CD14-positive monocyte (primary cell): ENCODE data around the gene WDFY3. TPM values are rescaled to one million over a fixed set of nuclear protein-coding genes. Genes with fewer than 3 reads are reported as not detected.

Experiments used
- DNase-seq, 3 donors: peaks; one replicate each; pipeline ENCODE4 v3.0.0-alpha.2; 2011 to 2022
- H2AFZ ChIP-seq: 2 replicates; pipeline ENCODE4 v1.6.0; 2012; ENCODE audit warnings: mild to moderate bottlenecking, low read depth, low read length, inconsistent platforms; ENCODE audit not compliant: insufficient read depth, poor library complexity, severe bottlenecking
- H3K27ac ChIP-seq, 2 donors: 1 replicate in 1 of 2; 2 replicates in 1 of 2; pipeline ENCODE4 v1.5.1; 2012 to 2013; ENCODE audit warnings: low read length in 2 of 2, control low read depth in 1 of 2, inconsistent platforms in 1 of 2, low read depth in 1 of 2, mild to moderate bottlenecking in 1 of 2
- H3K27me3 ChIP-seq, 2 donors: one replicate each; pipeline versions ENCODE4 v1.6.0 to v1.6.1; 2011 to 2013; ENCODE audit warnings: low read length in 2 of 2; ENCODE audit not compliant: control insufficient read depth in 2 of 2, insufficient read depth in 2 of 2
- H3K36me3 ChIP-seq, 2 donors: replicated peaks in 1 of 2; 1 replicate in 1 of 2; 2 replicates in 1 of 2; pipeline versions ENCODE4 v1.5.1 to v1.6.1; 2012 to 2013; ENCODE audit warnings: low read length in 2 of 2, control low read depth in 1 of 2, inconsistent platforms in 1 of 2, mild to moderate bottlenecking in 1 of 2; ENCODE audit not compliant: insufficient read depth in 2 of 2, control insufficient read depth in 1 of 2
- H3K4me1 ChIP-seq, 2 donors: 1 replicate in 1 of 2; 2 replicates in 1 of 2; pipeline versions ENCODE4 v1.5.1 to v1.6.1; 2012 to 2013; ENCODE audit warnings: low read length in 2 of 2, control low read depth in 1 of 2, inconsistent platforms in 1 of 2, mild to moderate bottlenecking in 1 of 2, moderate library complexity in 1 of 2; ENCODE audit not compliant: insufficient read depth in 2 of 2, control insufficient read depth in 1 of 2
- H3K4me2 ChIP-seq: replicated peaks from 2 replicates; pipeline ENCODE3; 2012; ENCODE audit warnings: low read length, moderate library complexity, mild to moderate bottlenecking; ENCODE audit not compliant: poor library complexity, severe bottlenecking; ENCODE audit errors: extremely low read depth
- H3K4me3 ChIP-seq, 3 experiments: fragments of 200-600 bp in 1 of 3; sonication (generic) in 1 of 3; replicated peaks in 1 of 3; 1 replicate in 2 of 3; 2 replicates in 1 of 3; pipeline ENCODE4 v1.5.1; 2011 to 2013; ENCODE audit warnings: low read length in 3 of 3, mild to moderate bottlenecking in 3 of 3, control low read depth in 2 of 3, low read depth in 2 of 3, inconsistent platforms in 1 of 3, moderate library complexity in 1 of 3
- H3K79me2 ChIP-seq: 2 replicates; pipeline ENCODE4 v1.6.0; 2012; ENCODE audit warnings: mild to moderate bottlenecking, control low read depth, inconsistent platforms, low read length, moderate library complexity; ENCODE audit not compliant: insufficient read depth
- H3K9ac ChIP-seq: 2 replicates; pipeline ENCODE4 v1.6.0; 2017; ENCODE audit warnings: low read length, mild to moderate bottlenecking; ENCODE audit not compliant: insufficient read depth, poor library complexity, severe bottlenecking
- H3K9me3 ChIP-seq, 2 donors: replicated peaks in 1 of 2; 1 replicate in 1 of 2; 2 replicates in 1 of 2; pipeline versions ENCODE4 v1.5.1 to v1.6.1; 2012 to 2013; ENCODE audit warnings: low read length in 2 of 2, control low read depth in 1 of 2; ENCODE audit not compliant: control insufficient read depth in 1 of 2, insufficient read depth in 1 of 2
- H4K20me1 ChIP-seq: 2 replicates; pipeline ENCODE4 v1.6.0; 2012; ENCODE audit warnings: mild to moderate bottlenecking, low read length, control low read depth, moderate library complexity; ENCODE audit not compliant: insufficient read depth
- H3K27ac Mint-ChIP-seq, 7 donors: one replicate each; pipeline ENCODE4 v1.8.0; 2020; ENCODE audit warnings: mild to moderate bottlenecking in 7 of 7, mixed read lengths in 7 of 7, moderate library complexity in 6 of 7, inconsistent platforms in 2 of 7
- H3K27me3 Mint-ChIP-seq, 3 donors: one replicate each; pipeline ENCODE4 v1.8.0; 2021 to 2022; ENCODE audit warnings: low read depth in 3 of 3, mild to moderate bottlenecking in 3 of 3, mixed read lengths in 3 of 3, moderate library complexity in 3 of 3, inconsistent platforms in 1 of 3
- H3K36me3 Mint-ChIP-seq, 2 donors: one replicate each; pipeline ENCODE4 v1.8.0; 2020; ENCODE audit warnings: mixed read lengths in 2 of 2, inconsistent platforms in 1 of 2, mild to moderate bottlenecking in 1 of 2
- H3K4me1 Mint-ChIP-seq: one replicate; pipeline ENCODE4 v1.8.0; 2020; ENCODE audit warnings: mild to moderate bottlenecking, mixed read lengths
- H3K4me3 Mint-ChIP-seq, 2 donors: one replicate each; pipeline ENCODE4 v1.8.0; 2020; ENCODE audit warnings: mild to moderate bottlenecking in 2 of 2, mixed read lengths in 2 of 2, moderate library complexity in 1 of 2
- H3K9me3 Mint-ChIP-seq, 7 donors: one replicate each; pipeline ENCODE4 v1.8.0; 2020 to 2022; ENCODE audit warnings: mixed read lengths in 7 of 7, mild to moderate bottlenecking in 6 of 7, moderate library complexity in 6 of 7, inconsistent platforms in 2 of 7
- CTCF ChIP-seq: fragments of 200-600 bp; IDR thresholded peaks from one replicate; pipeline ENCODE4 v1.8.0; 2022; ENCODE audit warnings: antibody characterized with exemption, mild to moderate bottlenecking
- WGBS: methylation state at CpG from one replicate; pipeline ENCODE4 v1.1.5; 2013; ENCODE audit warnings: missing lambda C conversion rate; ENCODE audit not compliant: insufficient coverage; 5-methylcytosine and 5-hydroxymethylcytosine counted together
- intact Hi-C, 2 donors: fragments of 100-400 bp; cut with micrococcal nuclease; formaldehyde crosslinking; loops; one replicate each; pipeline versions ENCODE4 v1.15.0 to v1.15.1; 2023
- polyA plus RNA-seq, 3 donors: library from polyadenylated mRNA; depleted of rRNA in 1 of 3; unstranded in 2 of 3; stranded (reverse) in 1 of 3; fragments of 300-500 nt in 2 of 3; fragments of >200 nt in 1 of 3; fragmentation: Illumina TruSeq in 2 of 3; gene quantifications; 1 replicate in 2 of 3; 2 replicates in 1 of 3; pipeline ENCODE4 v1.2.3, GENCODE V29; 2012 to 2021

The WDFY3 gene
- polyA plus RNA-seq, 3 donors: 5.6 to 35.5 (median 5.9) TPM

- Histone ChIP-seq H3K9ac (no peak overlapping the region), H3K4me3 (no peak overlapping the region), H4K20me1 (no peaks in the 10 kb centered on the region), H3K4me2 (no peak overlapping the region), H3K27me3 (no peaks in the 10 kb centered on the region), H3K79me2 (no peaks in the 10 kb centered on the region), H3K27ac (no peak overlapping the region), H2AFZ (no peak overlapping the region), H3K36me3 (peaks cover 0 to 8% of the 10 kb centered on the region in 2 donors), H3K4me1 (no peaks in the 10 kb centered on the region), H3K9me3 (peaks cover 0 to 18% of the 10 kb centered on the region in 2 donors)
- intact Hi-C loops: no loop called here
- WGBS: 100% methylated on average over 1 of the region's 4 CpGs
- Mint-ChIP-seq H3K27ac (no peak overlapping the region), H3K36me3 (peaks cover 9 to 12% of the 10 kb centered on the region in 2 donors), H3K4me3 (no peak overlapping the region), H3K27me3 (peaks cover 0 to 2% (median 0%) of the 10 kb centered on the region in 3 donors), H3K4me1 (no peaks in the 10 kb centered on the region), H3K9me3 (peaks cover 13 to 44% (median 20%) of the 10 kb centered on the region in 7 donors)
- TF ChIP-seq CTCF: no peak
- DNase-seq: no peak
Observed at GRCh38 chr4:84661191-84661939, 305.1 kb downstream of the WDFY3 start.

GRCh38 chr4:84660606-84661005 lies 305.9 kb downstream of the WDFY3 start:
- peak overlapping the region in 1 of 7 donors; percentile 70 for H3K27ac Mint-ChIP-seq
- intact Hi-C loops: no loop called here
- H3K9me3 Mint-ChIP-seq: peaks cover 15 to 42% (median 17%) of the 10 kb centered on the region in 7 donors
- Histone ChIP-seq H3K4me1 (no peaks in the 10 kb centered on the region), H3K36me3 (peaks cover 0 to under 1% of the 10 kb centered on the region in 2 donors), H3K4me2 (no peak overlapping the region), H4K20me1 (no peaks in the 10 kb centered on the region), H3K27me3 (no peaks in the 10 kb centered on the region), H3K9ac (no peak overlapping the region), H3K79me2 (no peaks in the 10 kb centered on the region), H3K9me3 (peaks cover 0 to 18% of the 10 kb centered on the region in 2 donors), H2AFZ (no peak overlapping the region), H3K4me3 (no peak overlapping the region), H3K27ac (no peak overlapping the region)
- no peak for DNase-seq
- peaks cover 3 to 4% of the 10 kb centered on the region in 2 donors for H3K36me3 Mint-ChIP-seq
- no peak for TF ChIP-seq CTCF
- H3K4me3 Mint-ChIP-seq: no peak overlapping the region
- peaks cover 0 to 2% (median 0%) of the 10 kb centered on the region in 3 donors for H3K27me3 Mint-ChIP-seq
- WGBS: no CpG with 5 or more reads among the region's 3 CpGs
- no peaks in the 10 kb centered on the region for H3K4me1 Mint-ChIP-seq
